Body of pancreas (tissue), 4 donors: ENCODE measurements around the gene KANK3. TPM values are rescaled to one million over a fixed set of nuclear protein-coding genes. Genes with fewer than 3 reads are reported as not detected.

ENCODE experiments used
- ATAC-seq: fragments of 150-250 bp; one replicate; pipeline ENCODE4 v1.9.1; 2016
- DNase-seq, 4 donors: peaks; one replicate each; pipeline ENCODE4 v3.0.0-alpha.2; 2019
- H3K27ac ChIP-seq, 4 donors: fragments of 200-600 bp; sonication (generic); 1 replicate in 3 of 4; 2 replicates in 1 of 4; pipeline versions ENCODE4 v1.5.1 to v1.6.1; 2016 to 2019; ENCODE audit warnings: mild to moderate bottlenecking in 1 of 4, mixed read lengths in 1 of 4, moderate library complexity in 1 of 4
- H3K27me3 ChIP-seq, 2 donors: fragments of 200-600 bp; sonication (generic); one replicate each; pipeline ENCODE4 v1.6.0; 2016; ENCODE audit warnings: mild to moderate bottlenecking in 1 of 2
- H3K36me3 ChIP-seq, 2 donors: fragments of 200-600 bp; sonication (generic); replicated peaks in 1 of 2; 2 replicates each; pipeline ENCODE4 v1.5.1; 2016; ENCODE audit warnings: low read depth in 2 of 2; ENCODE audit not compliant: insufficient read depth in 1 of 2
- H3K4me1 ChIP-seq: fragments of 200-600 bp; sonication (generic); one replicate; pipeline ENCODE4 v1.6.0; 2016
- H3K4me3 ChIP-seq, 2 donors: fragments of 200-600 bp; sonication (generic); 1 replicate in 1 of 2; 2 replicates in 1 of 2; pipeline ENCODE4 v1.5.1; 2016 to 2019
- H3K9me3 ChIP-seq, 3 donors: fragments of 200-600 bp; sonication (generic); 1 replicate in 2 of 3; 2 replicates in 1 of 3; pipeline ENCODE4 v1.5.1; 2016
- CTCF ChIP-seq, 7 experiments: fragments of 450-650 bp in 4 of 7; fragments of 200-600 bp in 3 of 7; sonication (generic) in 3 of 7; IDR thresholded peaks; one replicate each; pipeline ENCODE4 v1.5.1; 2016 to 2019; ENCODE audit warnings: antibody characterized with exemption in 7 of 7
- POLR2A ChIP-seq, 3 donors: fragments of 450-650 bp; IDR thresholded peaks; one replicate each; pipeline ENCODE4 v1.6.1; 2016; ENCODE audit warnings: antibody characterized with exemption in 3 of 3, mild to moderate bottlenecking in 2 of 3
- WGBS, 2 donors: methylation state at CpG; one replicate each; pipeline ENCODE4 v1.1.5; 2017; 5-methylcytosine and 5-hydroxymethylcytosine counted together
- intact Hi-C: fragments of 100-400 bp; cut with DNase I; formaldehyde crosslinking; loops from one replicate; pipeline ENCODE4 v1.15.1; 2023
- total RNA-seq, 2 donors: library from RNA; depleted of rRNA; stranded (reverse); fragments of >200 nt; gene quantifications; one replicate each; pipeline ENCODE4 v1.1.0, GENCODE V29; 2016

The KANK3 gene
- total RNA-seq, 2 donors from 2014 or later = 9.1 to 25.7 TPM

DNA sequence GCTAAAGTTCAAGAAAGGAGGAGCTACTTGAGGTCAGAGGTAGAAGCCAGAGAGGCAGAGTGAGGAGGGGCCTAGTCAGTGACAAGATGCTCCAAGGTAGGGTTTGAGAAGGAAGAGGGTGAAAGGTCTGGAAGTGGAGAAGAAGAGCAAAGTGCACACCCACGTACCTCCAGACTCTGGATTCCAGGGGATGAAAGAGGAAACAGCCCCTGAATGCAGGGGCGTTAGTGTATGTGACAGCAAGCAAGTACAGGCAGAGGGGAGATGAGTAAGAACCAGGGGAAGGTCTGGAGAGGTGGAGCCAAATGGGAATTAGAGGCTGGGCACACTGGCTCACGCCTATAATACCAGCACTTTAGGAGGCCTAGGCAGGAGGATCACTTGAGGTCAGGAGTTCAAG, 13.1 kb downstream of the KANK3 start:
- no peaks in the 10 kb centered on the region for H3K9me3 ChIP-seq
- H3K27ac ChIP-seq = no peak overlapping the region
- H3K4me3 ChIP-seq = no peak overlapping the region
- intact Hi-C loops = no loop called here
- TF ChIP-seq POLR2A (IDR thresholded peaks at IDR 0.05) (no peak), CTCF (IDR thresholded peaks at IDR 0.05) (no peak)
- H3K4me1 ChIP-seq = peaks cover 18% of the 10 kb centered on the region
- no peak for DNase-seq
- peaks cover 0 to 15% of the 10 kb centered on the region in 2 donors for H3K27me3 ChIP-seq
- no peak for ATAC-seq
- H3K36me3 ChIP-seq = no peaks in the 10 kb centered on the region
- WGBS, 2 donors = 82% methylated on average over 3 of the region's 3 CpGs

GRCh38 chr19:8325454-8325853, 17.6 kb downstream of the KANK3 start:
- DNase-seq = no peak
- no peak for TF ChIP-seq CTCF (IDR thresholded peaks at IDR 0.05)
- no peak for TF ChIP-seq POLR2A (IDR thresholded peaks at IDR 0.05)
- H3K36me3 ChIP-seq = no peaks in the 10 kb centered on the region
- no peaks in the 10 kb centered on the region for H3K9me3 ChIP-seq
- intact Hi-C loops = no loop called here
- WGBS, 2 donors = 84 to 94% methylated on average over 3 of the region's 3 CpGs
- no peak overlapping the region for H3K27ac ChIP-seq
- no peak overlapping the region for H3K4me3 ChIP-seq
- no peaks in the 10 kb centered on the region for H3K27me3 ChIP-seq
- no peak for ATAC-seq
- peaks cover 27% of the 10 kb centered on the region for H3K4me1 ChIP-seq

- intact Hi-C loops = no loop called here
- no peaks in the 10 kb centered on the region for H3K9me3 ChIP-seq
- H3K27ac ChIP-seq = no peak overlapping the region
- peaks cover 36% of the 10 kb centered on the region for H3K4me1 ChIP-seq
- H3K36me3 ChIP-seq = no peaks in the 10 kb centered on the region
- no peak for ATAC-seq
- H3K4me3 ChIP-seq = no peak overlapping the region
- DNase-seq = peak in 3 of 4 donors; percentile 18 to 35 (median 31)
- TF ChIP-seq CTCF (IDR thresholded peaks at IDR 0.05) (no peak), POLR2A (IDR thresholded peaks at IDR 0.05) (peak in 2 of 3 donors; percentile 31 to 34)
- H3K27me3 ChIP-seq = no peaks in the 10 kb centered on the region
- 50 to 73% methylated on average over 2 to 17 of the region's 17 CpGs for WGBS, 2 donors
Measured at GRCh38 chr19:8324186-8325050, 18.6 kb downstream of the KANK3 start.

GRCh38 chr19:8323781-8324185, 19.3 kb downstream of the KANK3 start:
- DNase-seq = no peak
- 83 to 90% methylated on average over 1 of the region's 1 CpG for WGBS, 2 donors
- intact Hi-C loops = no loop called here
- H3K36me3 ChIP-seq = no peaks in the 10 kb centered on the region
- TF ChIP-seq POLR2A (IDR thresholded peaks at IDR 0.05) (no peak), CTCF (IDR thresholded peaks at IDR 0.05) (no peak)
- H3K4me1 ChIP-seq = peaks cover 36% of the 10 kb centered on the region
- H3K9me3 ChIP-seq = no peaks in the 10 kb centered on the region
- H3K4me3 ChIP-seq = no peak overlapping the region
- no peaks in the 10 kb centered on the region for H3K27me3 ChIP-seq
- H3K27ac ChIP-seq = no peak overlapping the region
- no peak for ATAC-seq

DNA sequence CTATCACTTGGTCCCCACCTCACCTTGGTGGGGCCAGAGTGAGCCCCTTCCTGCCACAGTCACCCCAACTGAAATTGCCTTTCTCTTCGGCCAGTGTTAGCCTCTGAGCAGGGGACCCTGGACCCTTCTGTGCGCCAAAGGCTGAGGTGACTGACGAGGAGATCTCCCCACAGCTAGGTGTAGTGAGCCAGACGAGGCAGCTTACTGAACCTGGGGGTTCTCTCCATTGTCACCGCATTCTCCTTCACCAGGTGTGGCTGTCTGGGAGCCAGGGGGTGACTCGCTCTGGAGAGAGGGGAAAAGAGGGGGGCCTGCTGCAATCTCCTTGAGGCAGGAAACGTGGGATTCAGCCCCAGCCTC, 20.4 kb downstream of the KANK3 start:
- Histone ChIP-seq H3K36me3 (no peaks in the 10 kb centered on the region), H3K9me3 (no peaks in the 10 kb centered on the region), H3K4me1 (peaks cover 36% of the 10 kb centered on the region), H3K27me3 (no peaks in the 10 kb centered on the region), H3K27ac (no peak overlapping the region), H3K4me3 (no peak overlapping the region)
- TF ChIP-seq CTCF (IDR thresholded peaks at IDR 0.05) = no peak
- no peak for TF ChIP-seq POLR2A (IDR thresholded peaks at IDR 0.05)
- ATAC-seq (no peak), DNase-seq (no peak)
- WGBS, 2 donors = 34 to 68% methylated on average over 2 to 7 of the region's 7 CpGs
- intact Hi-C loops = no loop called here
